Superior temporal gyrus (tissue), 1 donor: ENCODE measurements around the gene TNNI2.

Experiments used
- DNase-seq: peaks from one replicate; pipeline ENCODE4 v3.0.0-alpha.2; 2016; ENCODE audit errors: extremely low spot score

Gene TNNI2

DNA sequence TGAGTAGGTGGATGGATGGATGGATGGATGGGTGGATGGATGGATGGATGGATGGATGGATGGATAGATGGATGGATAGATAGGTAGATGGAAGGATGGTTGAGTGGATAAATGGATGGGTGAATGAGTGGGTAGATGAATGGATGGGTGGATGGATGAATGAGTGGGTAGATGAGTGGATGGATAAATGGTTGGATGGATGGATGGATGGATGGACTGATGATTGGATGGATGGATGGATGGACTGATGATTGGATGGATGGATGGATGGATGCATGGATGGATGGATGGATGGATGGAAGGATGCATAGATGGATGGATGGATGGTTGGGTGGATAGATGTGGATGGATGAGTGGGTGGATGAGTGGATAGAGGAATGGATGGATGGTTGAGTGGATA is 17.2 kb upstream of the TNNI2 start:
- no peak for DNase-seq

GRCh38 chr11:1822648-1823375 is 16.0 kb upstream of the TNNI2 start:
- DNase-seq: no peak

- DNase-seq: no peak
These were observed 15.2 kb upstream of the TNNI2 start for GRCh38 chr11:1823376-1824220.

DNA sequence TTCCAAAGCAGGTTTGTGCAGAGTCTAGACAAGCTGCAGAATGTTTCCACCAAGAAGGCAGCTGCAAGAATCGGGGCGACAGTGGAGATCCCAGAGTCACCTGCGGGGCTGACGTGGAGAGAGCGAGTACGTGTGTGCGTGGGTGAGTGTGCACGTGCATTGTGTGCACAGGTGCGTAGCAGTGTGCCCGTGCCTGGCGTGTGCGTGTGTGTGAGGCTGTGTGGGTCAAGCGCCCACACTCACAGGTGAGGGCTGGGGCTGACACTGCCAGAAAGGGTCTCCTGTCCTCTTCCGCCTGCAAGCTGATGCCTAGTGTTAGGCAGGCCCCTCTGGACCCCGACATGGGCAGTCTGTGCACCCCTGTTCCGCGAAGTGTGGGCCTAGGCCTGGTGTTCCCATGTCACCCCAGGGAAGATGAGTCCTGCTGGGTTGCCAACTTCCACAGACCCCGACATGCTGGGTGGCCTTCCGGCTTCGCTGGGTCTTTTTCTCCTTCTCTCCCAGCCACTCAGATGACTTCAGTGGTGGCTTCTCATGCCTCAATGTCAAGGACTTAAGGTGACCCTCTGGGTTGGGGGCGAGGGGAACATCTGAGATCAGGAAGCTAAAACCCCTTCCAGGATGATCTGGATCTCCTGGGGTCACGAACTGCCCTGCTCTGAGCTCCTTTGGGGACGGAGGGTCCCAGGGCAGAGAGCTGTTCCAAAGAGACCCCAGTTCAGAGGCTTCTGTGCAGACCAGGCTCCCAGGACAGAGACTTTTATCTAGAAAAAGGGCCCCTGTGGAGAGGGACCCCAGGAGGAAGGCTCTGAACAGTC is 14.4 kb upstream of the TNNI2 start:
- no peak for DNase-seq

- DNase-seq: no peak
These were observed 13.6 kb upstream of the TNNI2 start for GRCh38 chr11:1825039-1825740.

DNA sequence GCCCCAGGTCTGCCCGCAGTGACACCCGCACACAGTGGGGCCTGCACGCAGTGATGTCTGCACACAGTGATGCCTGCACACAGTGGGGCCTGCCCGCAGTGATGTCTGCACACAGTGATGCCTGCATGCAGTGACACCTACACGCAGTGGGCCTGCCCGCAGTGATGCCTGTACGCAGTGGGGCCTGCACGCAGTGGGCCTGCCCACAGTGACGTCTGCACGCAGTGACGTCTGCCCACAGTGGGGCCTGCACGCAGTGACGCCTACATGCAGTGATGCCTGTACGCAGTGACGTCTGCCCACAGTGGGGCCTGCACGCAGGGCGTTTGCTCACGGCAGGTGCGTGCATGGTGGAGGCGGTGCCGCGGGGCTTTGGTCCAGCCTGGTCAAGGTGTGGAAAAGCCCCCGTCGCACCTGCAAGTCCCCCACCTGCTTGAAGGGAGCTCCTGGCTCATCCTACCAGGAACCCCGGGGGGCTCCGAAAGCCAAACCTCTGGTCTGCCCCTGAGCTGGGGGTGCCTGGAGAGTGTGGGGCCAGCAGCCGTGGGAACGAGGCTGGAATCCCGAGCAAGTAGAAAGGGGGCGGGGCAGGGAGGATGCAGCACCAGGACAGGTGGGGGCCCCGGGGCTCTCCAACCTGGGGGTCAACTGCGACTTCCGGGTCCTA is 12.9 kb upstream of the TNNI2 start:
- no peak for DNase-seq

- DNase-seq: no peak
These were observed 12.2 kb upstream of the TNNI2 start for GRCh38 chr11:1826552-1827094.

DNA sequence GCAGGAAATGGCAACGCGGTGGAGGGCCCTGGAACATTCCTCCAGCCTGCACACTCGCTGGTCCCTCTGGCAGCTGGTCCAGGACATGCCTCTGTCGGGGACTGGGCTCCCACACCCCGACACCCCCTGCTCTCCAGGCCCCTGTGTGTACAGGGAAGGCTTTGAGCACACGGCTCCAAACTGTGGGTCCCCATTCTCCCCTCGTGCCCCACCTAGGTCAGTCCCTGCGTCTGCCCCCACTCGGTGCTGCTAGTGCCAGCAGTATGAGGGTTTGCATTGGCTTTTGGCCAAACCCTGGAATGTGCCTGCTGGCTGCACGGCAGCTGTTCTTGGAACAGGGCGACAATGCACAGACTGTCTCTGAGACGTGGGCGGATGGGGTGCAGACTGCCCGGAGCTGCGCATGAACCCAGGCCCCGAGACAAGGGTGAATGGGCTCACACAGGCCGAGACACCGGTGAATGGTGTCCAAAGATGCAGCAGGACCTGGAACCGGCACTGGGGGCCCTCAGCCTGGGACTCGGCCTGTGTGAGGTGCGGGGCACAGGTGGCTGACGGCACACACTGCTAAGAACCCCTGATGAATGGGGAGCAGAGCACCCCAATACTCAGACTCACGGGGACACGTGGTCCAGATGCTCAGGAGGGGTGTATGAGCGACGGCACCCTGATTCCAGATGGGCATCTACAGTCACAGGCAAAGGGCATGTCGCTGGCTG is 11.5 kb upstream of the TNNI2 start:
- DNase-seq: peak; percentile 76

- DNase-seq: no peak
These were observed 10.8 kb upstream of the TNNI2 start for GRCh38 chr11:1827931-1828330.

- no peak for DNase-seq
These were observed 10.2 kb upstream of the TNNI2 start for GRCh38 chr11:1828542-1828941.

DNA sequence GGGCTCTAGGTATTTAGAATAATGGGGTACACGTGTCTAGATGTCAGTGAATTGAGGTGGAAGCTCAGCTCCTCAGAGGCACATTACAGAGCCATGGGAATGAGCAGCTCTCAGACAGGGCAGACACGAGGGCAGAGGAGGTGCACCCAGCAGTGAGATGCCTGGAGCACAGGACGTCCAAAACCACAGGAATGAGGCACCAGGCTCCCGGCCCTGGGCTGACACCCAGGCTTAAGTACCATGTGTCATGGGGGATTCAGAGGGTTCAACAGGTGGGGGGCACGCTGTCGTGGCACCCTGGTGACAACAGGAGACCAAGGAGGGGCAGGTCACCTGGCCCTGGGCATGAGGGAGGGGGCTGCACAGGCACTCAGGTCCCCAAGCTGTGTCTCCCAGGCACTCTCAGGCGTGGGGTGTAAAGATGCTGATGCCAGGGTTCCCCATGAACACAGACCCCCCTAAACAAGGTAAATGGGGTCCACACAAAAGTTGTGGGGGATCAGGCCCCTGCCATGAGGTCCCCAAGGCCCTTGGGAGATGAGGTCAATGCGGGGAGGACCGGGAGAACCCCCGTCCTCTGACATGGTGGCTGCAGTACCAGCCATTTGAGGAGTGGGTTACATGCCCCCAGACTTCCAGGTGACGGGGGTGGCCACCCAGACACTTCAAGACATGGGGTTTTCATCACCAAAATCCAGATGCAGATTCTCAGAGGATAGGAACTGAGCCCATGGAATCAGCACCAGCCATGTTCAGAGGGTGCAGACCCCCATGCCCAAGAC is 9.6 kb upstream of the TNNI2 start:
- DNase-seq: no peak

DNA sequence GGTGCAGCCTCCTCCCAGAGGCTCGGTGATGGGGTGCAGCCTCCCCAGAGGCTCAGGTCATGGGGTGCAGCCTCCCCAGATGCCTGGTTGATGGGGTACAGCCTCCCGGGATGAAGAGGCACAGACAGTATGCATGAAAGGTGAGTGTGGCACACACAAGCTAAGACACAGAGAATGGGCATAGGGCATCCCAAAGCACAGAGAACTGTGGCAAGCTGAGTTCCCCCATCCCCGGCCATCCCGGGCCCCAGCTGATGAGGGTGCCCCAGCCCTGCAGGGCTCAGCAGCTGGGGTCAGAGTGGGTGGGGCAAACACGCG is 8.8 kb upstream of the TNNI2 start:
- DNase-seq: no peak

GRCh38 chr11:1830322-1831223 is 8.2 kb upstream of the TNNI2 start:
- DNase-seq: no peak

GRCh38 chr11:1831338-1832210 is 7.2 kb upstream of the TNNI2 start:
- no peak for DNase-seq

GRCh38 chr11:1832211-1832919 is 6.4 kb upstream of the TNNI2 start:
- peak; percentile 47 for DNase-seq

DNA sequence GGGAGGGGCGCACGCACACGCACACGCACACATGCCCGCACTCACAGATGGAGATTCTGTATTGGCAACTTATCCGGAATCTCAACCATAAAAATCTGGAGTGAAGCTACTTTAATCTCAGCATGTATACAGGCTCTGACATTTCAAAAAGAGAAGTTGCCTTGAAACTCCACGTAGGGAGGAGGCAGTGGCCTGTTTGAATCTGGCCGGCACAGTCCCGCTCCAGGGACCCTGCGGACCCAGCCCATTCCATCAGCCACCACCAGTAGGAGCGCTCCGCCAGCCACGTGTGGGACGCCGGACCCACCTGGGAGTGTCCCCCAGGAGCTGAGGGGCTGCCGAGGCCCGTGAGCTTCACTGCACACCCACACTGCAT is 5.9 kb upstream of the TNNI2 start:
- DNase-seq: no peak

DNA sequence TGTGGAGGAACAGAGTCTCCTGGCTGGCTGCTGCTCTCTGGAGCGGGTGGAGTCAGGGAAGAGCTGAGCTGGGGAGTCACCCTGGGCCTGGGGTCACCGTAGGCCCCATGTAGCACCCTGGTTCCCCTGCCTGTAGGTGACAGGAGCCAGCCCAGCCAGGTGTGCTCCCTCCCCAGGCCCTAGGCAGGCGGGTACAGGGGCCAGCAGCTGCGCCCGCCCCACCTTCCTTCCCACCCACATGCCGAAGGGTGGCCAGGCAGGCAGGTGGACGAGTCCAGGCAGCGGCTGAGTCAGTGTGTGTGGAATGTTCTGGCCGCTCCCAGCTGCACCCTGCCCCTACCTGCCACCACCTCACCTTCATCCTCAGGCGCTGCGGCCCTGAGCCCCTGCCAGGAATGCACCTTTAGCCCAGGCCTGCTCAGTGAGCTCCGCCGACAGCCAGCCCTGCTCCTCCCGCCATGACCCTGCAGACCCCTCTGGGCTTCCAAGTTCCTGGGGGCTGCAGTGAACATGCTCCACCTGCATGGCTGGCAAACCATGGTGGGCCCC is 4.6 kb upstream of the TNNI2 start:
- DNase-seq: no peak
